Measurements from ENCODE around the gene LY6G6D.

Gene LY6G6D

DNA sequence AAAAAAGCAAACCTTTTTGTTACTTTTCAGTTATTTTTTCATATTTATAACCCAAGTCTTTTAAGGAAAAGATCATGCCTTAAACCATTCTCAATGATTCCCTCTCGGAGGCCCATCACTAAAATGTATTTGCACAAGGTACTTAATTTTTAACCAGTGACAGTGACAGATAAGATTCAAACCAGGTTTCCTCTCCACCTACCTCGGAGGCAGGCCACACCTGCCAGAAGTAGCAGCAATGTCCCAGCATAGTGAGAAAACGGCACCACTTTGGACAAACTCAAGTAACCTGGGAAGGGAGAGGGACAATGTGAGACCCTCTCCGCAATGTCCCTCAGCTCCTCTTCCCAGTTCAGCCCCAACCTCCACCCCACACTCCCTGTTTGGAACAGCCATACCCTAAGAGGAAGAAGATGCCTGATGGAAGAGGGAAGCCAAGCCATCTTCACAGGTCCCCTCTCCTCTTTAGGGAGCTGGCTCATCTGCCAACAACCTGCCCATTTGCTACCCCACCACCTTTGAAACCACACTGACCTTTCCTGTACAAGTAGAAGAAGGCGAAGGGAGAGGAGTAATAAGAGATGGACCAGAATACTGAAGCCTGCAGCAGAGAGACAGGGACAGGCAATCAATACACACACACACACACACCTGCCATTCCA, 14.3 kb upstream of the LY6G6D start:
- no peak for ATAC-seq
- TF ChIP-seq CSRNP3 (CRISPR knock-in tag; IDR thresholded peaks at IDR 0.05), result no peak
- TF ChIP-seq RARB (CRISPR knock-in tag; IDR thresholded peaks at IDR 0.05), result no peak
- TF ChIP-seq OSR1 (CRISPR knock-in tag; IDR thresholded peaks at IDR 0.05), result no peak
- no peak for TF ChIP-seq ZNF8 (CRISPR knock-in tag; IDR thresholded peaks at IDR 0.05)
- TF ChIP-seq PATZ1 (CRISPR knock-in tag; IDR thresholded peaks at IDR 0.05; ENCODE audit: borderline replicate concordance), result no peak
- no peak for TF ChIP-seq CSDC2 (CRISPR knock-in tag; IDR thresholded peaks at IDR 0.05)
- TF ChIP-seq GLIS3 (CRISPR knock-in tag; IDR thresholded peaks at IDR 0.05), result no peak
- no peak for TF ChIP-seq ZFP30 (CRISPR knock-in tag; IDR thresholded peaks at IDR 0.05)
- TF ChIP-seq TSHZ2 (CRISPR knock-in tag; IDR thresholded peaks at IDR 0.05), result no peak
- TF ChIP-seq PPARA (CRISPR knock-in tag; IDR thresholded peaks at IDR 0.05; ENCODE audit: borderline replicate concordance), result no peak

DNA sequence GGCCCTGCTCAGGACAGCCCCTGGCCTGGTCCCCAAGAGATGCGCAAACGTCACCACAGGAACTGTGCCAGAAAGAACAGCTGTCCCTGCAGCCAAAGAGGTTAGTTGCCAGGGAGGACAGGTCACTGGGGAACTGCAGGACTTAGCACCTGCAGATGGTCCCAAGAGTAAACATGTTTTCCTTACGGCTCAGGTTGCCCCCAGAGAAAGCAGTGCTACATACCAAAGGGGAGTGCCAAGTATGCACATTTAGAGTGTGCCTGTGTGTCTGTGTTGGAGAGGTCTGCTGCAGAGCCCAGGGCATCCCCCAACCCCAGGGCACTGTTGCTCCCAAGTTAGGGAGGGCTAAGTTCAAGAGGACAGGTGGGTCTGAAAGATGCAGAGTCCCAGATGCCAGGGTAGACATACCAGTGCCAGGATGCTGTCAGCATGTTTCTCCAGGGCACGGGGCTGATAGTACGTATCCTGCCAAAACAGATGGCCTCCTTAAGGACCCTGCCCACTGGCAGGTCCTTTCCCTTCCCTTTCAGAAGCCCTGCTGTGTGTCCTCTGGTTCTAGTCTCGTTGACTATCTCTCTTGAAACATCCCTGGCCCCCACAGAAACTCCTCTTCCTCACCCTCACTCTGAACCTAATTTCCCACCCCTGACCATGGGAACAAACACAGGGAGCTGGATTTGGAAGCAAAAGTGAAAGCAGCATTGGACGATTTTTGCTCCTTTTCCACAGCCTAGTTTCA, 13.3 kb upstream of the LY6G6D start:
- TF ChIP-seq BACH2 (CRISPR knock-in tag; IDR thresholded peaks at IDR 0.05; ENCODE audit: borderline replicate concordance) (no peak), TOX (CRISPR knock-in tag; IDR thresholded peaks at IDR 0.05; ENCODE audit: borderline replicate concordance) (no peak), ZNF8 (CRISPR knock-in tag; IDR thresholded peaks at IDR 0.05) (no peak)
- ATAC-seq, result peak; percentile 3; the same call in 1 of the 3 replicates

GRCh38 chr6:31702405-31702818, 12.7 kb upstream of the LY6G6D start:
- peak; percentile 45 for ATAC-seq
- TF ChIP-seq ZNF70 (CRISPR knock-in tag; IDR thresholded peaks at IDR 0.05), result no peak
- no peak for TF ChIP-seq OSR1 (CRISPR knock-in tag; IDR thresholded peaks at IDR 0.05)
- TF ChIP-seq ISL1 (CRISPR knock-in tag; IDR thresholded peaks at IDR 0.05), result no peak
- TF ChIP-seq ZC3H10 (CRISPR knock-in tag; IDR thresholded peaks at IDR 0.05), result no peak
- TF ChIP-seq CSDC2 (CRISPR knock-in tag; IDR thresholded peaks at IDR 0.05), result no peak
- no peak for TF ChIP-seq ARNTL (CRISPR knock-in tag; IDR thresholded peaks at IDR 0.05; ENCODE audit: borderline replicate concordance, low read depth)
- no peak for TF ChIP-seq SNAI2 (CRISPR knock-in tag; IDR thresholded peaks at IDR 0.05)
- no peak for TF ChIP-seq PATZ1 (CRISPR knock-in tag; IDR thresholded peaks at IDR 0.05; ENCODE audit: borderline replicate concordance)
- no peak for TF ChIP-seq ZFP3 (CRISPR knock-in tag; IDR thresholded peaks at IDR 0.05)
- TF ChIP-seq ZFP30 (CRISPR knock-in tag; IDR thresholded peaks at IDR 0.05), result no peak
- TF ChIP-seq POU6F1 (CRISPR knock-in tag; IDR thresholded peaks at IDR 0.05; ENCODE audit: borderline replicate concordance, low read depth), result no peak
- no peak for TF ChIP-seq ZNF8 (CRISPR knock-in tag; IDR thresholded peaks at IDR 0.05)
- TF ChIP-seq ESRRG (CRISPR knock-in tag; IDR thresholded peaks at IDR 0.05), result no peak
- no peak for TF ChIP-seq RARB (CRISPR knock-in tag; IDR thresholded peaks at IDR 0.05)
- no peak for TF ChIP-seq TOX (CRISPR knock-in tag; IDR thresholded peaks at IDR 0.05; ENCODE audit: borderline replicate concordance)
- no peak for TF ChIP-seq TCF4 (CRISPR knock-in tag; IDR thresholded peaks at IDR 0.05; ENCODE audit: borderline replicate concordance)
- TF ChIP-seq TSHZ2 (CRISPR knock-in tag; IDR thresholded peaks at IDR 0.05), result no peak
